IMR-90 (cell line): ENCODE results near the gene ADAMTSL1. TPM values are rescaled to one million over a fixed set of nuclear protein-coding genes. Genes with fewer than 3 reads are reported as not detected.

Experiments used
- ATAC-seq: fragments of 200-7000 bp; cut with Tn5 transposase; 2 replicates; pipeline ENCODE4 v1.9.1; 2020; ENCODE audit warnings: low read depth, mild to moderate bottlenecking, moderate library complexity
- BruUV-seq: library from RNA; stranded (reverse); fragments of 400-500 nt; replicated peaks from 2 replicates; lab custom pipeline; 2021; lab: Mats Ljungman, UMichigan
- CTCF ChIA-PET: fragments of 300-600 bp; formaldehyde crosslinking; extraction: SDS; loops from one replicate; lab custom pipeline; 2021; ENCODE audit warnings: antibody characterized with exemption; lab: Yijun Ruan, JAX
- POLR2A ChIA-PET: fragments of 300-600 bp; sonication (Branson Sonifier 250); formaldehyde crosslinking; loops from one replicate; lab custom pipeline; 2022; ENCODE audit warnings: antibody characterized with exemption; ENCODE audit not compliant: unreplicated experiment; lab: Charles Lee
- DNase-seq: peaks from one replicate; pipeline ENCODE4 v3.0.0; 2013
- H2AFZ ChIP-seq: replicated peaks from 2 replicates; pipeline ENCODE3; 2013; ENCODE audit warnings: low read length, mild to moderate bottlenecking; ENCODE audit not compliant: poor library complexity
- H2AK5ac ChIP-seq: 2 replicates; pipeline ENCODE4 v1.6.1; 2013; ENCODE audit warnings: low read depth, low read length, inconsistent platforms
- H2AK9ac ChIP-seq: replicated peaks from 2 replicates; pipeline ENCODE3; 2013; ENCODE audit warnings: mild to moderate bottlenecking, low read depth, low read length, moderate library complexity; ENCODE audit not compliant: poor library complexity
- H2BK120ac ChIP-seq: 2 replicates; pipeline ENCODE4 v1.6.1; 2013; ENCODE audit warnings: low read depth, low read length, inconsistent platforms
- H2BK15ac ChIP-seq: 3 replicates; pipeline ENCODE4 v1.6.1; 2013; ENCODE audit warnings: low read depth, low read length, inconsistent platforms
- H2BK20ac ChIP-seq: 2 replicates; pipeline ENCODE4 v1.6.1; 2013; ENCODE audit warnings: low read depth, mild to moderate bottlenecking, inconsistent platforms, low read length, moderate library complexity
- H2BK5ac ChIP-seq: 2 replicates; pipeline ENCODE4 v1.6.1; 2013; ENCODE audit warnings: mild to moderate bottlenecking, low read depth, low read length, inconsistent platforms; ENCODE audit not compliant: poor library complexity, severe bottlenecking
- H3K14ac ChIP-seq: replicated peaks from 2 replicates; pipeline ENCODE4 v1.6.1; 2013; ENCODE audit warnings: low read depth, low read length, inconsistent platforms
- H3K18ac ChIP-seq: 2 replicates; pipeline ENCODE4 v1.6.1; 2013; ENCODE audit warnings: low read depth, low read length, control low read depth
- H3K23ac ChIP-seq: 2 replicates; pipeline ENCODE4 v1.6.1; 2013; ENCODE audit warnings: low read depth, low read length, inconsistent platforms
- H3K27ac ChIP-seq: 2 replicates; pipeline ENCODE4 v1.5.1; 2013; ENCODE audit warnings: mild to moderate bottlenecking, control low read depth, low read length; ENCODE audit not compliant: insufficient read depth
- H3K27me3 ChIP-seq: 2 replicates; pipeline ENCODE4 v1.6.1; 2013; ENCODE audit warnings: low read length; ENCODE audit not compliant: control insufficient read depth, insufficient read depth
- H3K36me3 ChIP-seq: 2 replicates; pipeline ENCODE4 v1.6.1; 2013; ENCODE audit warnings: low read length, mixed read lengths; ENCODE audit not compliant: control insufficient read depth, insufficient read depth
- H3K4ac ChIP-seq: 2 replicates; pipeline ENCODE4 v1.6.1; 2013; ENCODE audit warnings: low read depth, low read length, inconsistent platforms
- H3K4me1 ChIP-seq: 2 replicates; pipeline ENCODE4 v1.6.1; 2013; ENCODE audit warnings: low read length, mixed read lengths; ENCODE audit not compliant: control insufficient read depth, insufficient read depth
- H3K4me2 ChIP-seq: 2 replicates; pipeline ENCODE4 v1.6.1; 2013; ENCODE audit warnings: low read depth, mild to moderate bottlenecking, control low read depth, low read length, moderate library complexity
- H3K4me3 ChIP-seq: 2 replicates; pipeline ENCODE4 v1.5.1; 2013; ENCODE audit warnings: low read depth, mild to moderate bottlenecking, control low read depth, low read length, moderate library complexity; ENCODE audit not compliant: insufficient read depth
- H3K56ac ChIP-seq: 2 replicates; pipeline ENCODE4 v1.6.1; 2013; ENCODE audit warnings: low read length, inconsistent platforms; ENCODE audit not compliant: insufficient read depth; ENCODE audit errors: extremely low read depth
- H3K79me1 ChIP-seq, 2 experiments: 2 replicates each; pipeline ENCODE4 v1.6.1; 2013; ENCODE audit warnings: low read length in 2 of 2, inconsistent platforms in 1 of 2, low read depth in 1 of 2
- H3K9ac ChIP-seq: 2 replicates; pipeline ENCODE4 v1.6.1; 2013; ENCODE audit warnings: low read depth, low read length, control low read depth
- H3K9me1 ChIP-seq: 2 replicates; pipeline ENCODE4 v1.6.1; 2013; ENCODE audit warnings: low read length, inconsistent platforms; ENCODE audit not compliant: insufficient read depth
- H3K9me3 ChIP-seq: 2 replicates; pipeline ENCODE4 v1.6.1; 2013; ENCODE audit warnings: low read length; ENCODE audit not compliant: control insufficient read depth, insufficient read depth
- H4K20me1 ChIP-seq: 2 replicates; pipeline ENCODE4 v1.6.1; 2013; ENCODE audit warnings: low read length, inconsistent platforms; ENCODE audit not compliant: insufficient read depth
- H4K5ac ChIP-seq: 2 replicates; pipeline ENCODE4 v1.6.1; 2013; ENCODE audit warnings: mild to moderate bottlenecking, low read depth, low read length, control low read depth
- H4K8ac ChIP-seq, 2 experiments: 2 replicates each; pipeline ENCODE4 v1.6.1; 2013; ENCODE audit warnings: low read depth in 2 of 2, low read length in 2 of 2, control low read depth in 1 of 2, inconsistent platforms in 1 of 2
- H4K91ac ChIP-seq: 2 replicates; pipeline ENCODE4 v1.6.1; 2013; ENCODE audit warnings: low read depth, low read length, inconsistent platforms; ENCODE audit not compliant: insufficient read depth
- BHLHE40 ChIP-seq: fragments of 150-350 bp; IDR thresholded peaks from 2 replicates; pipeline ENCODE4 v1.6.1; 2016; ENCODE audit warnings: mild to moderate bottlenecking, low read depth, low read length
- CEBPB ChIP-seq: IDR thresholded peaks from 2 replicates; pipeline ENCODE4 v1.6.1; 2012; ENCODE audit warnings: low read depth, low read length, improper control_type of control experiment
- CHD1 ChIP-seq: IDR thresholded peaks from 2 replicates; pipeline ENCODE4 v1.6.1; 2012; ENCODE audit warnings: low read depth, low read length, improper control_type of control experiment
- FOS ChIP-seq: fragments of 150-350 bp; IDR thresholded peaks from 2 replicates; pipeline ENCODE4 v1.6.1; 2016; ENCODE audit warnings: low read depth, low read length
- MAFK ChIP-seq: IDR thresholded peaks from 2 replicates; pipeline ENCODE4 v1.6.1; 2012; ENCODE audit warnings: low read depth, low read length, improper control_type of control experiment
- MXI1 ChIP-seq: IDR thresholded peaks from 2 replicates; pipeline ENCODE4 v1.6.1; 2012; ENCODE audit warnings: low read depth, mild to moderate bottlenecking, low read length, moderate library complexity, borderline replicate concordance
- NFE2L2 ChIP-seq: fragments of 150-350 bp; IDR thresholded peaks from 2 replicates; pipeline ENCODE4 v1.6.1; 2016; ENCODE audit warnings: low read depth, mild to moderate bottlenecking, low read length
- POLR2A ChIP-seq: IDR thresholded peaks from 2 replicates; pipeline ENCODE4 v1.6.1; 2012; ENCODE audit warnings: mild to moderate bottlenecking, low read depth, low read length
- RAD21 ChIP-seq: IDR thresholded peaks from 2 replicates; pipeline ENCODE4 v1.6.1; 2012; ENCODE audit warnings: low read length, improper control_type of control experiment
- RCOR1 ChIP-seq: IDR thresholded peaks from 2 replicates; pipeline ENCODE4 v1.6.1; 2012; ENCODE audit warnings: mild to moderate bottlenecking, low read length, improper control_type of control experiment; ENCODE audit not compliant: insufficient replicate concordance
- RFX5 ChIP-seq: IDR thresholded peaks from 2 replicates; pipeline ENCODE4 v1.8.0; 2012; ENCODE audit warnings: low read depth, mild to moderate bottlenecking, low read length, moderate library complexity
- SMC3 ChIP-seq: fragments of 150-350 bp; IDR thresholded peaks from 2 replicates; pipeline ENCODE4 v1.6.1; 2016; ENCODE audit warnings: low read depth, mild to moderate bottlenecking, antibody characterized with exemption, low read length, moderate library complexity
- WGBS, 2 experiments: methylation state at CpG; one replicate each; pipeline versions ENCODE4 v1.1.5 to v1.1.7; 2013; ENCODE audit warnings: missing lambda C conversion rate in 2 of 2; ENCODE audit not compliant: insufficient read length in 1 of 2; ENCODE audit errors: extremely low coverage in 2 of 2; 5-methylcytosine and 5-hydroxymethylcytosine counted together
- dilution Hi-C: fragments of 300-500 bp; cut with HindIII; formaldehyde crosslinking; loops from one replicate; pipeline ENCODE4 v1.14.3; 2018; ENCODE audit warnings: low sequenced_read_pairs; ENCODE audit not compliant: unreplicated experiment
- in situ Hi-C: fragments of 300-500 bp; cut with MboI; formaldehyde crosslinking; loops from 3 replicates; pipeline ENCODE4 v1.14.3; 2019; ENCODE audit warnings: low sequenced_read_pairs, inconsistent platforms, mixed read lengths
- intact Hi-C: fragments of 100-400 bp; cut with micrococcal nuclease; formaldehyde crosslinking; loops from 2 replicates; pipeline ENCODE4 v1.10.0; 2022
- polyA plus RNA-seq, 3 experiments: library from polyadenylated mRNA; depleted of rRNA; stranded (reverse); fragments of >200 nt; gene quantifications; 2 replicates each; pipeline ENCODE4 v1.2.3, GENCODE V29; 2012; ENCODE audit warnings: low replicate concordance in 1 of 3
- total RNA-seq: library from RNA; depleted of rRNA; stranded (reverse); fragments of >200 nt; gene quantifications from 2 replicates; pipeline ENCODE4 v1.2.3, GENCODE V29; 2012
- TF ChIP-seq, protein P1 (sequence below): fragments of 150-350 bp; IDR thresholded peaks from 2 replicates; pipeline ENCODE4 v1.6.1; 2017; ENCODE audit warnings: mild to moderate bottlenecking, antibody characterized with exemption, low read length, low read depth
- TF ChIP-seq, protein P2 (sequence below): fragments of 150-350 bp; IDR thresholded peaks from 2 replicates; pipeline ENCODE4 v1.6.1; 2016; ENCODE audit warnings: low read depth, mild to moderate bottlenecking, low read length, moderate library complexity, borderline replicate concordance
- TF ChIP-seq, protein P3 (sequence below): conservative IDR thresholded peaks from 2 replicates; pipeline ENCODE4 v1.5.1; 2012; ENCODE audit warnings: mild to moderate bottlenecking, low read depth, low read length, improper control_type of control experiment

ADAMTSL1 gene
- total and polyA plus RNA-seq, 2 of the 4 experiments (the other 2 are of a cell fraction), result 38.2 to 62.2 TPM

DNA sequence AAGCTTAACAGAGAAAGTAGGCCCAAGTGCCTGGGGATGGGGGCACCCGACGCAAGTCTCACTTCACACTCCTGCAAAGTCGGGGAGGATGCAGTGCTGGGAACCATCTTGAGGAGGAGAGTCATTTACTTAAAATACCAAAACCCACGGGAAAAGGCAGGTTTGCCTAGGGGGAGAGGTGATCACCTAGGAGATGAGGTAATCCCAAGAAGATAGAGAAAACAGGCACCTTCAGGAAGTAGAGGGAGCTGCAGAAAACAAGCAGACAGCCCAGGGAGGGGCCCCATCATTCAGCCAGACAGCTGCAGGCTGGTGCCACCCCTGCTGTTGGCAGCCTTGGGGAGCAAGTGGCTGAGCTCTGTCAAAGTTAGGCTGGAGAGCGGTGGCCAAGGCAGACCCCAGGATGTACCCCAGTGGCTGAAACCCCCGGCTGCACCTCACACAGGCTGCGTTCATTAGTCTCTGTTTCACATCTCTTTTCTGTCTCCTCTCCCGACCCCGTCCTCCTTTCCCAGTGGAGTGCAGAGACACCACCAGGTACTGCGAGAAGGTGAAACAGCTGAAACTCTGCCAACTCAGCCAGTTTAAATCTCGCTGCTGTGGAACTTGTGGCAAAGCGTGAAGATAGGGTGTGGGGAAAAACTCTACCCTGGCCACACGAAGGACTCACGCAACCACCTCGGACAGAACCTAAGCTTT, 434.1 kb downstream of the ADAMTSL1 start:
- TF ChIP-seq RAD21, result no peak
- no peak for TF ChIP-seq NFE2L2
- TF ChIP-seq BHLHE40, result no peak
- no peak for TF ChIP-seq RFX5
- TF ChIP-seq CEBPB, result no peak
- no peak for TF ChIP-seq FOS
- TF ChIP-seq, protein P1, sequence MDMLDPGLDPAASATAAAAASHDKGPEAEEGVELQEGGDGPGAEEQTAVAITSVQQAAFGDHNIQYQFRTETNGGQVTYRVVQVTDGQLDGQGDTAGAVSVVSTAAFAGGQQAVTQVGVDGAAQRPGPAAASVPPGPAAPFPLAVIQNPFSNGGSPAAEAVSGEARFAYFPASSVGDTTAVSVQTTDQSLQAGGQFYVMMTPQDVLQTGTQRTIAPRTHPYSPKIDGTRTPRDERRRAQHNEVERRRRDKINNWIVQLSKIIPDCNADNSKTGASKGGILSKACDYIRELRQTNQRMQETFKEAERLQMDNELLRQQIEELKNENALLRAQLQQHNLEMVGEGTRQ, result no peak
- TF ChIP-seq RCOR1, result no peak
- TF ChIP-seq, protein P2, sequence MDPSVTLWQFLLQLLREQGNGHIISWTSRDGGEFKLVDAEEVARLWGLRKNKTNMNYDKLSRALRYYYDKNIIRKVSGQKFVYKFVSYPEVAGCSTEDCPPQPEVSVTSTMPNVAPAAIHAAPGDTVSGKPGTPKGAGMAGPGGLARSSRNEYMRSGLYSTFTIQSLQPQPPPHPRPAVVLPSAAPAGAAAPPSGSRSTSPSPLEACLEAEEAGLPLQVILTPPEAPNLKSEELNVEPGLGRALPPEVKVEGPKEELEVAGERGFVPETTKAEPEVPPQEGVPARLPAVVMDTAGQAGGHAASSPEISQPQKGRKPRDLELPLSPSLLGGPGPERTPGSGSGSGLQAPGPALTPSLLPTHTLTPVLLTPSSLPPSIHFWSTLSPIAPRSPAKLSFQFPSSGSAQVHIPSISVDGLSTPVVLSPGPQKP, result no peak
- TF ChIP-seq CHD1, result no peak
- no peak for TF ChIP-seq MXI1
- TF ChIP-seq, protein P3, sequence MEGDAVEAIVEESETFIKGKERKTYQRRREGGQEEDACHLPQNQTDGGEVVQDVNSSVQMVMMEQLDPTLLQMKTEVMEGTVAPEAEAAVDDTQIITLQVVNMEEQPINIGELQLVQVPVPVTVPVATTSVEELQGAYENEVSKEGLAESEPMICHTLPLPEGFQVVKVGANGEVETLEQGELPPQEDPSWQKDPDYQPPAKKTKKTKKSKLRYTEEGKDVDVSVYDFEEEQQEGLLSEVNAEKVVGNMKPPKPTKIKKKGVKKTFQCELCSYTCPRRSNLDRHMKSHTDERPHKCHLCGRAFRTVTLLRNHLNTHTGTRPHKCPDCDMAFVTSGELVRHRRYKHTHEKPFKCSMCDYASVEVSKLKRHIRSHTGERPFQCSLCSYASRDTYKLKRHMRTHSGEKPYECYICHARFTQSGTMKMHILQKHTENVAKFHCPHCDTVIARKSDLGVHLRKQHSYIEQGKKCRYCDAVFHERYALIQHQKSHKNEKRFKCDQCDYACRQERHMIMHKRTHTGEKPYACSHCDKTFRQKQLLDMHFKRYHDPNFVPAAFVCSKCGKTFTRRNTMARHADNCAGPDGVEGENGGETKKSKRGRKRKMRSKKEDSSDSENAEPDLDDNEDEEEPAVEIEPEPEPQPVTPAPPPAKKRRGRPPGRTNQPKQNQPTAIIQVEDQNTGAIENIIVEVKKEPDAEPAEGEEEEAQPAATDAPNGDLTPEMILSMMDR, result no peak
- no peak for TF ChIP-seq SMC3
- TF ChIP-seq MAFK, result no peak
- no peak for TF ChIP-seq POLR2A
- Histone ChIP-seq H3K4me1 (peaks cover 19% of the 10 kb centered on the region), H3K36me3 (no peaks in the 10 kb centered on the region), H3K27me3 (no peaks in the 10 kb centered on the region), H3K9me1 (peaks cover 12% of the 10 kb centered on the region), H4K91ac (no peak overlapping the region; the same call in 1 of the 2 replicates), H4K8ac (no peak overlapping the region), H4K20me1 (no peaks in the 10 kb centered on the region), H2AK9ac (no peak overlapping the region), H3K18ac (no peak overlapping the region), H3K79me1 (no peaks in the 10 kb centered on the region), H3K4me3 (no peak overlapping the region), H4K5ac (no peak overlapping the region), H2AFZ (no peak overlapping the region), H3K4me2 (no peak overlapping the region), H3K23ac (no peak overlapping the region), H3K9ac (no peak overlapping the region), H3K56ac (no peak overlapping the region), H3K14ac (no peak overlapping the region), H2AK5ac (no peak overlapping the region), H2BK120ac (no peak overlapping the region), H3K27ac (no peak overlapping the region), H3K4ac (no peak overlapping the region), H3K9me3 (no peaks in the 10 kb centered on the region), H2BK5ac (no peak overlapping the region), H2BK20ac (0 out of 2 replicates have a peak overlapping the region, but pooled peaks have one; percentile 24), H2BK15ac (no peak overlapping the region)
- POLR2A ChIA-PET, result no interaction called here
- BruUV-seq, result no TSS peak
- dilution Hi-C loops (no loop called here), in situ Hi-C loops (no loop called here), intact Hi-C loops (no loop called here)
- ATAC-seq (no peak), DNase-seq (no peak)
- CTCF ChIA-PET, result no interaction called here
- WGBS, 2 experiments, result 100% methylated on average over 1 of the region's 15 CpGs; no CpG with 5 or more reads in 1 of the 2 experiments
